ENCODE measurements around the gene UROS. TPM values are rescaled to one million over a fixed set of nuclear protein-coding genes. Genes with fewer than 3 reads are reported as not detected.

Gene UROS
- total and polyA plus RNA-seq, 4 donors = 24.9 to 157 (median 37.9) TPM

- TF ChIP-seq, protein P1, sequence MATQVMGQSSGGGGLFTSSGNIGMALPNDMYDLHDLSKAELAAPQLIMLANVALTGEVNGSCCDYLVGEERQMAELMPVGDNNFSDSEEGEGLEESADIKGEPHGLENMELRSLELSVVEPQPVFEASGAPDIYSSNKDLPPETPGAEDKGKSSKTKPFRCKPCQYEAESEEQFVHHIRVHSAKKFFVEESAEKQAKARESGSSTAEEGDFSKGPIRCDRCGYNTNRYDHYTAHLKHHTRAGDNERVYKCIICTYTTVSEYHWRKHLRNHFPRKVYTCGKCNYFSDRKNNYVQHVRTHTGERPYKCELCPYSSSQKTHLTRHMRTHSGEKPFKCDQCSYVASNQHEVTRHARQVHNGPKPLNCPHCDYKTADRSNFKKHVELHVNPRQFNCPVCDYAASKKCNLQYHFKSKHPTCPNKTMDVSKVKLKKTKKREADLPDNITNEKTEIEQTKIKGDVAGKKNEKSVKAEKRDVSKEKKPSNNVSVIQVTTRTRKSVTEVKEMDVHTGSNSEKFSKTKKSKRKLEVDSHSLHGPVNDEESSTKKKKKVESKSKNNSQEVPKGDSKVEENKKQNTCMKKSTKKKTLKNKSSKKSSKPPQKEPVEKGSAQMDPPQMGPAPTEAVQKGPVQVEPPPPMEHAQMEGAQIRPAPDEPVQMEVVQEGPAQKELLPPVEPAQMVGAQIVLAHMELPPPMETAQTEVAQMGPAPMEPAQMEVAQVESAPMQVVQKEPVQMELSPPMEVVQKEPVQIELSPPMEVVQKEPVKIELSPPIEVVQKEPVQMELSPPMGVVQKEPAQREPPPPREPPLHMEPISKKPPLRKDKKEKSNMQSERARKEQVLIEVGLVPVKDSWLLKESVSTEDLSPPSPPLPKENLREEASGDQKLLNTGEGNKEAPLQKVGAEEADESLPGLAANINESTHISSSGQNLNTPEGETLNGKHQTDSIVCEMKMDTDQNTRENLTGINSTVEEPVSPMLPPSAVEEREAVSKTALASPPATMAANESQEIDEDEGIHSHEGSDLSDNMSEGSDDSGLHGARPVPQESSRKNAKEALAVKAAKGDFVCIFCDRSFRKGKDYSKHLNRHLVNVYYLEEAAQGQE (IDR thresholded peaks at IDR 0.05) = no peak
- TF ChIP-seq HNF4G (IDR thresholded peaks at IDR 0.05) (no peak), NR2F2 (IDR thresholded peaks at IDR 0.05) (no peak), FOXA1 (IDR thresholded peaks at IDR 0.05) (no peak), GABPA (IDR thresholded peaks at IDR 0.05 in 1 of 2, conservative IDR thresholded peaks at IDR 0.05 in 1 of 2) (no peak), TAF1 (conservative IDR thresholded peaks at IDR 0.05) (no peak), RXRA (IDR thresholded peaks at IDR 0.05) (no peak), SP1 (IDR thresholded peaks at IDR 0.05) (no peak), RAD21 (IDR thresholded peaks at IDR 0.05) (no peak), JUND (IDR thresholded peaks at IDR 0.05) (no peak), CTCF (IDR thresholded peaks at IDR 0.05; ENCODE audit: low read depth, low read length, missing input control) (no peak), EGR1 (IDR thresholded peaks at IDR 0.05; ENCODE audit: low read depth in 2 of 2) (no peak), HNF4A (conservative IDR thresholded peaks at IDR 0.05) (no peak), ATF3 (IDR thresholded peaks at IDR 0.05) (no peak), YY1 (IDR thresholded peaks at IDR 0.05) (no peak)
- TF ChIP-seq, protein P2, sequence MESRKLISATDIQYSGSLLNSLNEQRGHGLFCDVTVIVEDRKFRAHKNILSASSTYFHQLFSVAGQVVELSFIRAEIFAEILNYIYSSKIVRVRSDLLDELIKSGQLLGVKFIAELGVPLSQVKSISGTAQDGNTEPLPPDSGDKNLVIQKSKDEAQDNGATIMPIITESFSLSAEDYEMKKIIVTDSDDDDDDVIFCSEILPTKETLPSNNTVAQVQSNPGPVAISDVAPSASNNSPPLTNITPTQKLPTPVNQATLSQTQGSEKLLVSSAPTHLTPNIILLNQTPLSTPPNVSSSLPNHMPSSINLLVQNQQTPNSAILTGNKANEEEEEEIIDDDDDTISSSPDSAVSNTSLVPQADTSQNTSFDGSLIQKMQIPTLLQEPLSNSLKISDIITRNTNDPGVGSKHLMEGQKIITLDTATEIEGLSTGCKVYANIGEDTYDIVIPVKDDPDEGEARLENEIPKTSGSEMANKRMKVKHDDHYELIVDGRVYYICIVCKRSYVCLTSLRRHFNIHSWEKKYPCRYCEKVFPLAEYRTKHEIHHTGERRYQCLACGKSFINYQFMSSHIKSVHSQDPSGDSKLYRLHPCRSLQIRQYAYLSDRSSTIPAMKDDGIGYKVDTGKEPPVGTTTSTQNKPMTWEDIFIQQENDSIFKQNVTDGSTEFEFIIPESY (IDR thresholded peaks at IDR 0.05) = no peak
- TF ChIP-seq, protein P3, sequence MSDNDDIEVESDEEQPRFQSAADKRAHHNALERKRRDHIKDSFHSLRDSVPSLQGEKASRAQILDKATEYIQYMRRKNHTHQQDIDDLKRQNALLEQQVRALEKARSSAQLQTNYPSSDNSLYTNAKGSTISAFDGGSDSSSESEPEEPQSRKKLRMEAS (IDR thresholded peaks at IDR 0.05) = no peak
- 80% methylated on average over 4 of the region's 4 CpGs for WGBS
- H3K36me3 ChIP-seq (ENCODE audit: control insufficient read depth in 4 of 4, insufficient read depth in 3 of 4, low read depth in 1 of 4, low read length in 3 of 4) = peaks cover 8 to 22% (median 19%) of the 10 kb centered on the region in 4 donors
These were observed 56.5 kb downstream of the UROS start for GRCh38 chr10:125766511-125766910.

More at GRCh38 chr10:125766511-125766910, 56.5 kb downstream of the UROS start:
- no peak for DNase-seq (ENCODE audit: low spot score)
- H3K4me1 ChIP-seq (ENCODE audit: control insufficient read depth in 4 of 4, insufficient read depth in 4 of 4, low read length in 3 of 4) = no peaks in the 10 kb centered on the region
- H3K27me3 ChIP-seq (ENCODE audit: control insufficient read depth in 4 of 4, insufficient read depth in 4 of 4, low read length in 3 of 4) = no peaks in the 10 kb centered on the region
- H3K27ac ChIP-seq (ENCODE audit: low read depth in 1 of 2, low read length in 2 of 2) = no peak overlapping the region
- no peak overlapping the region for H3K4me3 ChIP-seq (ENCODE audit: low read depth in 1 of 3, low read length in 3 of 3)
- no peaks in the 10 kb centered on the region for H3K9me3 ChIP-seq (ENCODE audit: control insufficient read depth in 4 of 4, low read length in 3 of 4)
- no peak overlapping the region for H3K9ac ChIP-seq (ENCODE audit: low read depth in 1 of 2, low read length in 2 of 2)
